ENCODE data around the gene SPATA20. TPM values are rescaled to one million over a fixed set of nuclear protein-coding genes. Genes with fewer than 3 reads are reported as not detected.

Gene SPATA20
- total RNA-seq (2021) (24.6 to 30.6 TPM (median 26.3 TPM) in 3 replicates), Bru-seq, nascent RNA (percentile 44 among the genes with signal in this experiment)
- long read RNA-seq, experiment 1, transcript SPATA20-205 (17 exons, 2,734 nt): minor isoform, 15 of 72 reads
- long read RNA-seq, experiment 1, transcript SPATA20-201 (17 exons, 2,719 nt): major isoform, 18 of 72 reads
- long read RNA-seq, experiment 1, partial matches to known transcripts: 7 of 72 reads
- long read RNA-seq, experiment 1, other reads (novel, unspliced or antisense): 28 of 72 reads
- long read RNA-seq, experiment 2, partial matches to known transcripts: 11 of 27 reads
- long read RNA-seq, experiment 2, other reads (novel, unspliced or antisense): 9 of 27 reads
- long read RNA-seq, experiment 3: 0 reads

- H3K9me3 Mint-ChIP-seq: no peaks in the 10 kb centered on the region
- peaks cover 8% of the 10 kb centered on the region for H3K27me3 Mint-ChIP-seq (ENCODE audit: low read depth)
- ATAC-seq (peak; percentile 75), DNase-seq (ENCODE audit: low spot score) (peak; percentile 93)
- ChIA-PET CTCF (interaction anchor here (0.6 to 2.7 kb wide), 7 partner anchors 16 to 236 kb away, joined by 3 to 25 read pairs (median 4); no protein-coding TSS in a partner anchor), POLR2A (interaction anchor here (1.3 kb wide), 1 partner anchor 13 kb away, joined by 4 read pairs; no protein-coding TSS in a partner anchor)
- H3K4me3 Mint-ChIP-seq: peak within 1 kb of the TSS; percentile 66
- H3K36me3 Mint-ChIP-seq: no peaks in the 10 kb centered on the region
- H3K27ac Mint-ChIP-seq: no peak within 1 kb of the TSS; the same call in 1 of the 2 replicates
- peaks cover 19% of the 10 kb centered on the region for H3K4me1 Mint-ChIP-seq
- TF ChIP-seq E2F4 (CRISPR knock-in tag; IDR thresholded peaks at IDR 0.05; ENCODE audit: borderline replicate concordance, low read depth): no peak
- TF ChIP-seq ZNF396 (CRISPR knock-in tag; IDR thresholded peaks at IDR 0.05; ENCODE audit: borderline replicate concordance): no peak
- TF ChIP-seq E2F1 (CRISPR knock-in tag; IDR thresholded peaks at IDR 0.05): no peak
- peak; percentile 91 for TF ChIP-seq ZNF263 (CRISPR knock-in tag; IDR thresholded peaks at IDR 0.05; ENCODE audit: low read depth)
- no peak for TF ChIP-seq SOX15 (CRISPR knock-in tag; IDR thresholded peaks at IDR 0.05)
- no peak for TF ChIP-seq GRHL2 (CRISPR knock-in tag; IDR thresholded peaks at IDR 0.05; ENCODE audit: insufficient replicate concordance, severe bottlenecking)
- TF ChIP-seq FOXP4 (CRISPR knock-in tag; IDR thresholded peaks at IDR 0.05): peak; percentile 45; the same call in 1 of the 2 replicates
- TF ChIP-seq ELF4 (CRISPR knock-in tag; IDR thresholded peaks at IDR 0.05; ENCODE audit: low read depth): no peak
- peak; percentile 71; the same call in 1 of the 2 replicates for TF ChIP-seq SP1 (CRISPR knock-in tag; conservative IDR thresholded peaks at IDR 0.05)
- 0 out of 2 replicates have a peak, but pooled peaks have one; percentile 52 for TF ChIP-seq ZNF138 (CRISPR knock-in tag; conservative IDR thresholded peaks at IDR 0.05)
- no peak for TF ChIP-seq SMAD4 (CRISPR knock-in tag; IDR thresholded peaks at IDR 0.05)
- TF ChIP-seq ZBTB21 (CRISPR knock-in tag; IDR thresholded peaks at IDR 0.05; ENCODE audit: borderline replicate concordance): no peak
- no peak for TF ChIP-seq USF1 (CRISPR knock-in tag; IDR thresholded peaks at IDR 0.05)
- TF ChIP-seq HMGA2 (CRISPR knock-in tag; IDR thresholded peaks at IDR 0.05): no peak
- peak; percentile 56; the same call in 1 of the 2 replicates for TF ChIP-seq KAT7 (CRISPR knock-in tag; IDR thresholded peaks at IDR 0.05; ENCODE audit: borderline replicate concordance)
- TF ChIP-seq CTCF (IDR thresholded peaks at IDR 0.05): peak; percentile 95
- no peak for TF ChIP-seq ZNF512 (CRISPR knock-in tag; IDR thresholded peaks at IDR 0.05; ENCODE audit: borderline replicate concordance)
- peak; percentile 43; the same call in 1 of the 2 replicates for TF ChIP-seq FOXP1 (CRISPR knock-in tag; IDR thresholded peaks at IDR 0.05; ENCODE audit: borderline replicate concordance)
- 0 out of 2 replicates have a peak, but pooled peaks have one; percentile 44 for TF ChIP-seq TEAD1 (CRISPR knock-in tag; IDR thresholded peaks at IDR 0.05)
- TF ChIP-seq MXD4 (CRISPR knock-in tag; IDR thresholded peaks at IDR 0.05; ENCODE audit: borderline replicate concordance): no peak
- TF ChIP-seq GABPB1 (CRISPR knock-in tag; IDR thresholded peaks at IDR 0.05): peak; percentile 55; the same call in 1 of the 2 replicates
- TF ChIP-seq ETV6 (CRISPR knock-in tag; IDR thresholded peaks at IDR 0.05): peak; percentile 37
- TF ChIP-seq HMGXB4 (CRISPR knock-in tag; IDR thresholded peaks at IDR 0.05): peak; percentile 77
- peak; percentile 80 for TF ChIP-seq CBFB (CRISPR knock-in tag; IDR thresholded peaks at IDR 0.05; ENCODE audit: low read depth)
These were observed at the start of gene SPATA20 for GRCh38 chr17:50547035-50547735. TSS of gene SPATA20 (plus strand) at chr17:50547174. CDS start at chr17:50547209, 35 bp downstream.
